ENCODE results near the gene A2M. TPM values are rescaled to one million over a fixed set of nuclear protein-coding genes. Genes with fewer than 3 reads are reported as not detected.

The A2M gene
- total and polyA plus RNA-seq, 4 donors = 1,731 to 2,622 (median 2,052) TPM

DNA sequence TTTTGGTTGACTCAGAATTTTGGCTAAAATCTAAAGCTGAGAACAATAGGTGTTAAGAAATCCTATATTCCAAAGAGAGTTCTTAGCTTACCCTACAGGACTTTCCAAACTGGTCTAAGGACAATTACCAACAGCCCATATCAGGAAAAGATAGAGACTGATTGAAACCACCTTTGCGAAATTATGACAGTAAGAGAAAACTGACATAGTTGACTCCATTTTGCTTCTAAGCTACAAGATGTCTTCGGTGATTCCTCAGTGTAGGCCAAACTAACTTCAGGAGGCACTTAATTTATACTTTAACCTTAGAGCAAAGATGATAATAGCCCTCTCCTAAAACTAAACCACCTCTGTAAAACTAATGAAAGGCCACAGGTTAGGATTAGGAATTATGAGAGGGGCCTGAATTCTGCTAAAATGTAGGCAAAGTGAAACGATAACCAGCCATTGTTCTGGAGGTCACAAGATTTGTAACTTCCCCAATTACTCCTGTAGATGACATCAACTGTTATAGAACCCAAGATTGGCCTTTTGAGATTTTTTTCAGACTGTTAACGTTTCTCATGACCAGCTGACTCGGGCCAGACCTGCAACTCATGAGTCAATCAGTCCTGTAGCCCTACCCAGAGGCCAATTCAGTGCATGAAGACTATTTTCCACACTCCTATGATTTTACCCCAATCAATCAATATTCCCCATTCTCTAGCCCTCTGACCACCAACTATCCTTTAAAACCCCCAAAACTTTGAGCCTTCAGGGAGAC lies 83.3 kb downstream of the A2M start (continued):
- TF ChIP-seq YY1 (IDR thresholded peaks at IDR 0.05) = no peak
- no peak for TF ChIP-seq NR2F2 (IDR thresholded peaks at IDR 0.05)

- TF ChIP-seq JUND (IDR thresholded peaks at IDR 0.05) (no peak), FOXA2 (IDR thresholded peaks at IDR 0.05) (no peak), RXRA (IDR thresholded peaks at IDR 0.05) (no peak), ZBTB33 (IDR thresholded peaks at IDR 0.05) (no peak), RAD21 (IDR thresholded peaks at IDR 0.05) (no peak), TAF1 (conservative IDR thresholded peaks at IDR 0.05) (no peak), ATF3 (IDR thresholded peaks at IDR 0.05) (no peak)
- H3K9me3 ChIP-seq (ENCODE audit: control insufficient read depth in 4 of 4, low read length in 3 of 4) = no peaks in the 10 kb centered on the region
- H3K27me3 ChIP-seq (ENCODE audit: control insufficient read depth in 4 of 4, insufficient read depth in 4 of 4, low read length in 3 of 4) = no peaks in the 10 kb centered on the region
- WGBS = 85% methylated on average over 2 of the region's 2 CpGs
- H3K36me3 ChIP-seq (ENCODE audit: control insufficient read depth in 4 of 4, insufficient read depth in 3 of 4, low read depth in 1 of 4, low read length in 3 of 4) = no peaks in the 10 kb centered on the region
- H3K9ac ChIP-seq (ENCODE audit: low read depth in 1 of 2, low read length in 2 of 2) = no peak overlapping the region
- no peaks in the 10 kb centered on the region for H3K4me1 ChIP-seq (ENCODE audit: control insufficient read depth in 4 of 4, insufficient read depth in 4 of 4, low read length in 3 of 4)
- H3K4me3 ChIP-seq (ENCODE audit: low read depth in 1 of 3, low read length in 3 of 3) = no peak overlapping the region
- no peak for DNase-seq (ENCODE audit: low spot score)
- no peak overlapping the region for H3K27ac ChIP-seq (ENCODE audit: low read depth in 1 of 2, low read length in 2 of 2)
Measured at GRCh38 chr12:9030776-9031175, 84.9 kb downstream of the A2M start.

DNA sequence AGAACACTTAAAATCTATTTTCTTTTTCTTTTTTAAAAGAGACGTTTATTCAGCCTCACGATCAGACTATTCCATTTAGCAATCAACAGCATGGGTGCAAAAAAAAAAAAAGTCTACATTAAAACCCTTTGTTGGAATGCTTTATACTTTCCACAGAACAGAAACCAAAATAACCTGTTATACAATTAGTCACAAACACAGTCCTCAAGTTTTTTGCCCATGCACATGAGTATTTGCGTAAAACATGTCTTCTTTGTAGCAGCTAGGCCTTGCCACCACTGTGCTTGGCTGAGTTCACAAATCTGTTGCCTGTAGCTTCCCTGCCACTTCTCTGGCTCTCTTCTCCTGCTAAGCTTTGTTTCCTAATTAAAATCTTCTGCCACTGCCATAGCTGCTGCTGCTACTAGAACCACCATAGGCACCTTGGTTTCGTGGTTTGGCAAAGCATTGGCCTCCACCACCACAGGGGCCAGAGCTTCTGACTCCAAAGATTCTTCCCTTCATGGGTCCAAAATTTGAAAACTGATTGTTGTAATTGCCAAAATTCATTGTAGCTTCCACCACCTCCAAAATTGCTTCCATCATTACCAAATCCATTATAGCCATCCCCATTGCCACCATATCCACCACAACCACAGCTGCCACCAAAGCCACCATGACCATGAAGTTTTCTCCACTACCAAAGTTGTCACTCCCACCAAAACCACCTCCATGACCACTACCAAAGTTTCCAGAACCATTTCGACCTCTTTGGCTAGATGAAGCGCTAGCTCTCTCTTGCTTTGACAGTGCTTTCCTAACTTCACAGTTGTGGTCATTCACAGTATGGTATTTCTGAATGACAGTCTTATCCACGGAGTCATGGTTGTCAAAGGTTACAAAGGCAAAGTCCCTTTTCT lies 88.3 kb downstream of the A2M start:
- TF ChIP-seq RAD21 (IDR thresholded peaks at IDR 0.05) = no peak
- Histone ChIP-seq H3K9ac (ENCODE audit: low read depth in 1 of 2, low read length in 2 of 2) (no peak overlapping the region), H3K27ac (ENCODE audit: low read depth in 1 of 2, low read length in 2 of 2) (no peak overlapping the region), H3K4me1 (ENCODE audit: control insufficient read depth in 4 of 4, insufficient read depth in 4 of 4, low read length in 3 of 4) (no peaks in the 10 kb centered on the region), H3K36me3 (ENCODE audit: control insufficient read depth in 4 of 4, insufficient read depth in 3 of 4, low read depth in 1 of 4, low read length in 3 of 4) (no peaks in the 10 kb centered on the region), H3K27me3 (ENCODE audit: control insufficient read depth in 4 of 4, insufficient read depth in 4 of 4, low read length in 3 of 4) (no peaks in the 10 kb centered on the region), H3K4me3 (ENCODE audit: low read depth in 1 of 3, low read length in 3 of 3) (no peak overlapping the region), H3K9me3 (ENCODE audit: control insufficient read depth in 4 of 4, low read length in 3 of 4) (no peaks in the 10 kb centered on the region)
- no peak for DNase-seq (ENCODE audit: low spot score)
- 90% methylated on average over 7 of the region's 7 CpGs for WGBS

GRCh38 chr12:9024512-9024911 lies 91.2 kb downstream of the A2M start:
- Histone ChIP-seq H3K36me3 (ENCODE audit: control insufficient read depth in 4 of 4, insufficient read depth in 3 of 4, low read depth in 1 of 4, low read length in 3 of 4) (no peaks in the 10 kb centered on the region), H3K4me3 (ENCODE audit: low read depth in 1 of 3, low read length in 3 of 3) (no peak overlapping the region), H3K27me3 (ENCODE audit: control insufficient read depth in 4 of 4, insufficient read depth in 4 of 4, low read length in 3 of 4) (no peaks in the 10 kb centered on the region), H3K9me3 (ENCODE audit: control insufficient read depth in 4 of 4, low read length in 3 of 4) (no peaks in the 10 kb centered on the region), H3K27ac (ENCODE audit: low read depth in 1 of 2, low read length in 2 of 2) (no peak overlapping the region), H3K4me1 (ENCODE audit: control insufficient read depth in 4 of 4, insufficient read depth in 4 of 4, low read length in 3 of 4) (no peaks in the 10 kb centered on the region), H3K9ac (ENCODE audit: low read depth in 1 of 2, low read length in 2 of 2) (no peak overlapping the region)
- 94% methylated on average over 2 of the region's 2 CpGs for WGBS
- DNase-seq (ENCODE audit: low spot score) = no peak
- TF ChIP-seq GABPA (IDR thresholded peaks at IDR 0.05 in 1 of 2, conservative IDR thresholded peaks at IDR 0.05 in 1 of 2) = no peak
- no peak for TF ChIP-seq EGR1 (IDR thresholded peaks at IDR 0.05; ENCODE audit: low read depth in 2 of 2)
- TF ChIP-seq ATF3 (IDR thresholded peaks at IDR 0.05) = no peak
- no peak for TF ChIP-seq SP1 (IDR thresholded peaks at IDR 0.05)
- no peak for TF ChIP-seq TAF1 (conservative IDR thresholded peaks at IDR 0.05)
- no peak for TF ChIP-seq CTCF (IDR thresholded peaks at IDR 0.05; ENCODE audit: low read depth, low read length, missing input control)
- TF ChIP-seq HNF4A (conservative IDR thresholded peaks at IDR 0.05) = no peak
- no peak for TF ChIP-seq HNF4G (IDR thresholded peaks at IDR 0.05)
- TF ChIP-seq RAD21 (IDR thresholded peaks at IDR 0.05) = no peak
- no peak for TF ChIP-seq NR2F2 (IDR thresholded peaks at IDR 0.05)
- TF ChIP-seq ZBTB33 (IDR thresholded peaks at IDR 0.05) = no peak

Data from liver (tissue), 9 donors.